ENCODE measurements around the gene SH3BP4.

SH3BP4 gene

GRCh38 chr2:235006461-235006860 lies 54.6 kb downstream of the SH3BP4 start:
- TF ChIP-seq EZH2phosphoT487 (conservative IDR thresholded peaks at IDR 0.05; ENCODE audit: low read length) (no peak), CTCF (IDR thresholded peaks at IDR 0.05; ENCODE audit: insufficient read depth, low read length, poor library complexity, severe bottlenecking) (no peak)
- Histone ChIP-seq H3K9me3 (ENCODE audit: insufficient read depth, low read length) (no peaks in the 10 kb centered on the region), H3K4me2 (ENCODE audit: low read depth, low read length, poor library complexity, severe bottlenecking) (no peak overlapping the region), H3K27ac (ENCODE audit: low read depth, low read length) (no peak overlapping the region), H3K9ac (ENCODE audit: low read length) (no peak overlapping the region), H2AFZ (ENCODE audit: low read depth, low read length, severe bottlenecking) (no peak overlapping the region), H3K9me2 (replicated peaks; ENCODE audit: insufficient read depth, low read length) (no peaks in the 10 kb centered on the region), H3K79me2 (ENCODE audit: insufficient read depth, low read length) (no peaks in the 10 kb centered on the region), H4K20me1 (ENCODE audit: low read depth, low read length) (no peaks in the 10 kb centered on the region), H3F3A (ENCODE audit: insufficient read depth) (no peaks in the 10 kb centered on the region), H3K36me3 (ENCODE audit: low read length) (no peaks in the 10 kb centered on the region), H3K4me3 (ENCODE audit: insufficient read depth, low read length, poor library complexity, severe bottlenecking) (no peak overlapping the region), H3K27me3 (ENCODE audit: low read length) (no peaks in the 10 kb centered on the region)

- Histone ChIP-seq H3K27ac (ENCODE audit: low read depth, low read length) (no peak overlapping the region), H3F3A (ENCODE audit: insufficient read depth) (no peaks in the 10 kb centered on the region), H3K4me2 (ENCODE audit: low read depth, low read length, poor library complexity, severe bottlenecking) (no peak overlapping the region), H2AFZ (ENCODE audit: low read depth, low read length, severe bottlenecking) (no peak overlapping the region), H3K4me3 (ENCODE audit: insufficient read depth, low read length, poor library complexity, severe bottlenecking) (no peak overlapping the region), H3K79me2 (ENCODE audit: insufficient read depth, low read length) (no peaks in the 10 kb centered on the region), H3K9me3 (ENCODE audit: insufficient read depth, low read length) (no peaks in the 10 kb centered on the region), H3K9ac (ENCODE audit: low read length) (no peak overlapping the region), H3K36me3 (ENCODE audit: low read length) (no peaks in the 10 kb centered on the region), H3K9me2 (replicated peaks; ENCODE audit: insufficient read depth, low read length) (no peaks in the 10 kb centered on the region), H4K20me1 (ENCODE audit: low read depth, low read length) (no peaks in the 10 kb centered on the region), H3K27me3 (ENCODE audit: low read length) (no peaks in the 10 kb centered on the region)
- no peak for TF ChIP-seq CTCF (IDR thresholded peaks at IDR 0.05; ENCODE audit: insufficient read depth, low read length, poor library complexity, severe bottlenecking)
- TF ChIP-seq EZH2phosphoT487 (conservative IDR thresholded peaks at IDR 0.05; ENCODE audit: low read length): no peak
Observed at GRCh38 chr2:235006986-235007385, 55.2 kb downstream of the SH3BP4 start.

GRCh38 chr2:235007664-235008457 lies 56.0 kb downstream of the SH3BP4 start:
- no peaks in the 10 kb centered on the region for H3K79me2 ChIP-seq (ENCODE audit: insufficient read depth, low read length)

More at GRCh38 chr2:235007664-235008457, 56.0 kb downstream of the SH3BP4 start:
- TF ChIP-seq CTCF (IDR thresholded peaks at IDR 0.05; ENCODE audit: insufficient read depth, low read length, poor library complexity, severe bottlenecking): no peak
- TF ChIP-seq EZH2phosphoT487 (conservative IDR thresholded peaks at IDR 0.05; ENCODE audit: low read length): no peak
- Histone ChIP-seq H3K36me3 (ENCODE audit: low read length) (no peaks in the 10 kb centered on the region), H3K9me2 (replicated peaks; ENCODE audit: insufficient read depth, low read length) (no peaks in the 10 kb centered on the region), H3K9ac (ENCODE audit: low read length) (no peak overlapping the region), H4K20me1 (ENCODE audit: low read depth, low read length) (no peaks in the 10 kb centered on the region), H3K27ac (ENCODE audit: low read depth, low read length) (no peak overlapping the region), H3K9me3 (ENCODE audit: insufficient read depth, low read length) (no peaks in the 10 kb centered on the region), H3K27me3 (ENCODE audit: low read length) (no peaks in the 10 kb centered on the region), H2AFZ (ENCODE audit: low read depth, low read length, severe bottlenecking) (no peak overlapping the region), H3F3A (ENCODE audit: insufficient read depth) (no peaks in the 10 kb centered on the region), H3K4me3 (ENCODE audit: insufficient read depth, low read length, poor library complexity, severe bottlenecking) (no peak overlapping the region), H3K4me2 (ENCODE audit: low read depth, low read length, poor library complexity, severe bottlenecking) (no peak overlapping the region)

All from SU-DHL-6 (cell line).